HG02759 (cell line): ENCODE data around the gene IL12RB1.
A peak's percentile ranks its signal among the peaks of the same experiment; 100 is the strongest.
"Not testable (repeated sequence)": the region's sequence is repeated elsewhere in the genome, so short reads cannot be mapped to it uniquely, and the experiment has no call there.

Experiments
- ATAC-seq: cut with Tn5 transposase; IDR thresholded peaks from one replicate; pipeline ENCODE4 v1.9.1; 2021; ENCODE audit warnings: mild to moderate bottlenecking, moderate library complexity; ENCODE audit not compliant: unreplicated experiment

The IL12RB1 gene

DNA sequence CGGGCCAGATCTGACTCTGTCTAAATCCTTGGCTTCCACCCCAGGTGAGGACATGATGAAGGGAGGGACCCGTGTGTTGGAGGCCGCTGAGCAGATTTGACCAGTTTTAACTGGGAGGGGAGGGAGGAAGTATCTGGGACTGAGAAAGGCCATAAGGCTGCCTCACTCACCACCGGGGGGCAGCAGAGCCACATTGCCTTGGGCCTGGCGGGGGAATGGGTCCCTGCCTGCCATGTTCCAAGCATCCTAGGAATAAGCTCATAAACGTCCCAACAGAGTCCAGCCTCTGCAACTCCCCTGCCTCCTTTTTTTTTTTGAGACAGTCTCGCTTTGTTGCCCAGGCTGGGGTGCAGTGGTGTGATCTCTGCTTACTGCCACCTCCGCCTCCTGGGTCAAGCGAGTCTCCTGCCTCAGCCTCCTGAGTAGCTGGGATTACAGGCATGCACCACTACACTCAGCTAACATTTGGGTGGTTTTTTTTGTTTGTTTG lies 26.3 kb upstream of the IL12RB1 start:
- no peak for ATAC-seq

DNA sequence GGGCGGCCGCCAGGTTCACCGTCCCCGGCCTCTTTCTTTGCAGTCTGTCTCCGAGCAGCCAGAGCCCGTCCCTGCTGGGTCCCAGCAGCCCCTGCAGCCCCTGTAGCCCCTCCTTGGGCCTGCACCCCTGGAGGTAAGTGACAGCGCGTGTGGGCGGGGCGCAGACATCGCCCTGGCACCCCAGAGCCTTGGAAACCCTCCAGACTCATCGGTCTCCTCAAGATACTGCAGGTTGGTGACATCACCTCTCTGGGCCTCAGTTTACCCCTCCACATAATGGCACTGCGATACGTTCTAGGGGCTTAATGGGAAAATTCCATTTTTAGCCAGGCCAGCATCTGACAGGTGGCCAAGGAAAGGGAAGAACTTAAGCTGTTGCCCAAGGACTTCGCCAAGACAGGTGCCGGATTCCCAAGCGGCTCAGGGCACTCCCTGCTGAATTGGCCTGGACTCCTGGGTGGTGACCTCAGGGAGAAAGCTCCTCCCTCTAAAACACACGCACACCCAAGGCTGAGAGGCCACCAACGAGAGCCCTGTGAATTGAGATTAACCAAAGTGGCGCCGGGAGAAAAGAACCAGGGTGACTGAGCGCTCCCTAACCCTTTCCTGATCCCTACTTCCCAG lies 24.0 kb upstream of the IL12RB1 start:
- no peak for ATAC-seq

DNA sequence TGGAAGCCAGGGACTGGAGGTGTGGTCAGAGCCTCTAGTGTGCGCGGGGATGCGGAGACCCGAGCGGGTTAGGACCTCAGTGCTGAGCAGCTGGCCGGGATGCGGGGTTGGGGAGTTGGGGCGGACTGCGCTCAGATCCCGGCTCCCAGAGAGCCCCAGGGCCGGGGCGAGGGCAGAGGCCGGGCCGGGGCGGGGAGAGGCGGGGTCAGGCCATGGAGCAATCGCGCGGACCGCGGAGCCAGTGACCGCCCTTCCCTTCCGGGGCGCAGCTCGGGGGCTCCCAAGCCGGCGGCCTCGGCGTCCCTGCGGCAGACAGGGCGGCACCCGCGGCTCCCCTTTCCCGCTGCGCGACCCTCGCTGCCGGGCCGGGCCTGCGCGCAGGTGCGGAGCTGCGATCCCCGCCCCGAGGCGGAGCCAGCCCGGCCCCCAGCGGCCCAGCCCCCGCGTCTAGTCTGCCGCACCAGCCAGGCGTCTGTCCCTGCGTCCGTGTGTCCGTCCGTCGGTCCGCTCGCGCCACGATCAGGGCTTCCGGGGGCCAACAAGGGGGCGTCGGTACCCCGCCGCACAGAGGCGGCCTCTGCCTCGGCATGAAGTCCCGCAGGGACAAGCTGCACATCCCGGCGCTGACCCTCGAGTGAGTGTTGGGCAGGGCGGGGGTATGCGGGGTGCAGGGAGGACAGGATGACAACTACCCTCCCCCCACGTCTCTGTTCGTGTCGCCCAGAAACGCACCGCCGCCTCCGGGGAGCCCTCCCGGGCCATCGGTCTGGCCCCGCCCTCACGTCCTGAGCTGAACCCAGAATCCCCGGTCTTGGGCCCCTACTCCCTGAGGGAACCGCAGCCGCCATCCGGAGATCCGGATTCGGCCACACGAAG lies 23.2 kb upstream of the IL12RB1 start:
- ATAC-seq, result peak; percentile 46

DNA sequence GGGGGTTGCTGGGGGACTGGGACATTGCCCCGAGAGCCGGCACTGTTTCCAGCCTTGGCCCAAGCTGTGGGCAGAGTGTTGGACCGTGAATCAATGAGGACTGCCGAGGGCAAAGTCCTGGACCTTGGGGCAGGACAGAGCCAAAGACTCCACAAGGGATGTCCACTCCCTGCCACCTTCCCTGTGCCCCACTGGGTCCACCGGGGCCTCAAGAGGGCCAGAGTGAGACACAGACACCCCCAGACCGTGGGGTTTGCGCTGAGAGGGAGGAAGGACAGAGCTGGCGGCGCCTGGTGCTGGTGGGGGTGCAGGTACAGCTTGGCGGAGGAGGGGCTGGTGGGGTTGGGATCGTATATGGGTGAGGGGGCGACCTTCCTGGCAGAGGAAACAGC lies 22.6 kb upstream of the IL12RB1 start:
- ATAC-seq, result no peak

DNA sequence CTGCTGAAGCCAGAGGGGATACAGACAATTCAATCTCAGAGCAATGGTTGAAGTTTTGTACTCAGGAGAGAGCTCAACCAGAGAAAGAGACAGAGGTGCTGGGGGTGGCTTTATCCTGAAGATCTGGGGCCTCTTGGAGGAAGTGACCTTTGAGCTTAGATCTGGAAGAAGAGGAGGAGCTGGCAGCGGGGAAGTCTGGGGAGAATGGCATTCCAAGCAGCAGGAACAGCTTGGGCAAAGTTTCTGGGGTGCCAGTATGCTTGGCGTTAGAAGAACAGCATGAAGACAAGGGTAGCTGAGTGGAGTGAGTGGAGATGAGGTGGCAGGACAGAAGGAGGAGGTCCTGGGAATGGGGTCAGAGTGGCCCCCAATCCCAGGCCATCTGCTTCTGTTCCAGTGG lies 22.2 kb upstream of the IL12RB1 start:
- no peak for ATAC-seq

DNA sequence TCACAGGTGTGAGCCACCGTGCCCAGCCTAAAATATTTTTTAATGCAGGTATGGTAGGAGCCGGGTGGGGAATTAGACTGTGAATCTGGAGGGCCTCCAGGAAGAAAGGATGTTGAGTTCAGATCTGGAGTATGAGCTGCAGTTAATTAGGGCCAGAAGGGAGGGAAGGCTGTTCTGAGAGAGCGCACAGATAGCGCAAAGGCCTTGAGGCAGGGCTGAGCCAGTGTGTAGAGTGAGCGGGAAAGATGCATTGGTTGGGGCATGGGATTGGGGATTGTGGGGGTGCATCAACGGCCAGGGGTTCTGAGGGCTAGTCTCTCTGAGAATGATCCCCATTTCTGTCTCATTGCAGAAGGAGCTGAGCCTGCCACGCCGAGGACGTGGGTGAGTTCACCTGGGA lies 20.5 kb upstream of the IL12RB1 start:
- no peak for ATAC-seq

DNA sequence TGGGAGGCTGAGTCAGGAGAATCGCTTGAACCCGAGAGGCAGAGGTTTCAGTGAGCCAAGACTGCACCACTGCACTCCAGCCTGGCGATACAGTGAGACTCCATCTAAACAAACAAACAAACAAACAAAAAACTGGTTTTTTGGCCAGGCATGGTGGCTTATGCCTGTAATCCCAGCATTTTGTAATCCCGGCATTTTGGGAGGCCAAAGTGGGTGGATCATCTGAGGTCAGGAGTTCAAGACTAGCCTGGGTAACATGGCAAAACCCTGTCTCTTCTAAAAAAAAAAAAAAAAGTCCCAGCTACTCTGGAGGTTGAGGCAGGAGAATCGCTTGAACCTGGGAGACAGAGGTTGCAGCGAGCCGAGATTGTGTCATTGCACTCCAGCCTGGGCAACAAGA lies 18.5 kb upstream of the IL12RB1 start:
- ATAC-seq, result not testable (repeated sequence)

DNA sequence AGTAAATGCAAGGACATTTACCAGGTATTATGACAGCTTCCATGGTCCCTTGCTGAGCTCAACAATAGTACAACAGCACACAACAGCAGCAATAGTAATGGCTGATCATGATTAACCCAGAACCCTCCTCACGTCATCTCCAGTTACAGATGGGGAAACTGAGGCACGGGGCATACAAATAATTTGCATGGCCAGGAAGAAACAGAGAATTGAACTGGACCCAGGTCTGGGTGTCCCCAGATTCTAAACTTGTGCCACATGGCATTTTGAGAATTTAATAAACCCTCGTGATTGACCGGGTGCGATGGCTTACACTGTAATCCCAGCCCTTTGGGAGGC lies 18.0 kb upstream of the IL12RB1 start:
- ATAC-seq, result no peak

DNA sequence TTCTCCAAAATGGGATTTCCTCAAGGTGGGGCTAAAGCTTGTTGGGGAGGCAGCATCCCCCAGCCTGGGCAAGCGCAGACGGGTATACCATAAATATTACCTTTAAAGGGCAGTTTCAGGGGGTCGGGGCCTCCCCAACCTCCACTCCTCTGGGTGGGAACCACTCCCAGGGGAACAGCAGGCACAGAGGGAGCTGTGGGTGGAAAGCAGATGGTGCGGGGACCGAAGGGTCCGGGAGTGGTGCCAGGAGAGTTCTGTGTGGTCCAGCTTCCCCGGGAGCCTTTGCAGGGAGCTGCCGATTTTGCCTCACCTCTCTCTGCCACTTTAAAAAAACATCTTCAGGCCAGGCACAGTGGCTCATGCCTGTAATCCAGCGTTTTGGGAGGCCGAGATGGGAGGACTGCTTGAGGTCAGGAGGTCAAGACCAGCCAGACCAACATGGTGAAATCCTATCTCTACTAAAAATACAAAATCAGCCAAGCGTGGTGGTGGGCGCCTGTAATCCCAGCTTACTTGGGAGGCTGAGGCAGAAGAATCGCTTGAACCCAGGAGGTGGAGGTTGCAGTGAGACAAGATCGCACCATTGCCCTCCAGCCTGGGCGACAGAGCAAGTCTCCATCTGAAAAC lies 16.3 kb upstream of the IL12RB1 start:
- ATAC-seq, result no peak

DNA sequence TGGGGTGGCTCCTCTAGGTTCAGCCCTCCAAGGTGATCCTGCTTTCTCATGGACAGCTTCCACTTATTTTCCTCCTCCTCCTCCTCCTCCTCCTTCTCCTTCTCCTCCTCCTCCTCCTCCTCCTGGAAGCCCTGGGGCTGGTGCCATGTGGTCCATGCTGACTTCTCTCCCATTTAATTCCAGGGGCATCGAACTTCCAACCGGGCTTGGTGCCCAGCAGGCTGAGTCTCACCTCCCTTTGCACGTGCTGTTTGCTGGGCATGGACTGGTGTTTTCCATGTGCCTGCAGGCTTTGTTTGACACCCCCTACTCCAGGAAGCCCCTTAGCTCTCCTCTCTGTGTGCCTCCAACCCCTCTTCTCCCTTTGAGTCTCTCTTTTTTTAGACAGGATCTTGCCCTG lies 14.5 kb upstream of the IL12RB1 start:
- ATAC-seq, result no peak

DNA sequence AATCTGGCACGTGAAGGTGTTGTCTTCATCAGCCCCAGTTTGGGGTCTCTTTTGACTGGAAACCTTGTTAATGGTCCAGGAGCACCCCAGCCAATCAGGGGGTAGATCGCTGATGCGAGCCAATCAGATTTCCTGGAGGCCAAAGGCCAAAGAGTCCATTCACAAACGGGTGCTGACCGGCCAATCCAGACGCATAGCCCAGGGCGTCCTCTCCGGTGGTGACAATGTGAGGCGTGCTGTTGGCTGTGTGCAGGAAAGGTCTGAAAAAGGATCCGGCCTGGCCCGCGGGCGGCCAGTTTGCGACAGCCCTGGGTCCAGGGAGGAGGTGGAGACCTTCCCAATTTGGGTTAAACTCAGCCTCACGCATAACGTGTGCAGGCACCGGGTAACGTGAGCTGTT lies 14.0 kb upstream of the IL12RB1 start:
- no peak for ATAC-seq

DNA sequence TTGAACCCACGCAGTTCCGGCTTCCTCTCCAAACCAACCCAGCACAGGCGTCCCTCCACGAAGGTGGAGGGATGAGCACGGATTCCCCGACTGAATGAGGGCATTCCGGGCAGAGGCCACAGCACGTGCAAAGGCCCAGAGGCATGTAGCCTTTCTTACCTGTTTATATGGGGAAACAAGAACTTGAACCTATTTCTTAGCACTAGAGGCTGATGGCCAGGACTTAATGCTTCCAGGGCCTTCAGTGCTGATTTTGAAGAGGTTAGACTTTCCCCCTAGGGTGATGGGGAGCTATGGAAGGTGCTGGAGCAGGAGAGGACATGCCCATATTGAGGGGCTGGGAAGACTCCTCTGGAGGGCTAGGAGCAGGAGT lies 12.9 kb upstream of the IL12RB1 start:
- peak; percentile 4 for ATAC-seq

DNA sequence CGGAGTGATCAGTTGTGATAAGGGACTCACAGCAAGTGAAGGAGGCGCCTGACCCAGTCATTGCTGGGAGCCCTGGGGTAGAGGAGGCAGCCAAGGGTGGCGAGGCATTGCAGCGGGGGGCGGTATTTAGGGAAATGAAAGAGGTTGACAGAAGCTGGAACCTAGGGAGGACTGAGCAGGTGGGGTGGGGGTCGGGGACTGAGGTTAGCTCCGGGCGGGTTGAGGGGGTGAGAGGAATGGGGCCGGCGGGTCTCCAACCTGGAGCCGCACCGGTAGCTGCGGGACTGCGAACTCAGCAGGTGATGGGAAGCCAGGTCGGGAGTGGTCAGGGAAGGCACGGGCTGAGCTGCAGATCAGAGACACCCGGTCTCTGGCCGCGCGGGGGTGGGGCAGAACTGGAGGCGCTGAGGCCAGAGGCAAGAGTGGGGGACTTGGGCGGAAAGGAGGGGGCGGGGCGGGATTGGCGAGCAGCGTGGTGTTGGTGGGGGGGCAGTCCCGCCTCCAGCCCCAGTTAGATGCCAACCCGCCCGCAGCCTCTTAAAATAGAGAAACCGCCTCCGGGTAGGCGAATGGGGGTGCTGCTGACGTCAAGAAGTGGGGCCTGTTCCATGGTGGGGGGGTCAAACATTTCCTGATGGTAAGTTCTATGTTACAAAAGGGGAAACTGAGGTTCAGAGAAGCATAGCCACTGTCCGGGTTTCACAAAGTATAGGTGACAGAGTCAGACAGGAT lies 12.3 kb upstream of the IL12RB1 start:
- ATAC-seq, result peak; percentile 75

DNA sequence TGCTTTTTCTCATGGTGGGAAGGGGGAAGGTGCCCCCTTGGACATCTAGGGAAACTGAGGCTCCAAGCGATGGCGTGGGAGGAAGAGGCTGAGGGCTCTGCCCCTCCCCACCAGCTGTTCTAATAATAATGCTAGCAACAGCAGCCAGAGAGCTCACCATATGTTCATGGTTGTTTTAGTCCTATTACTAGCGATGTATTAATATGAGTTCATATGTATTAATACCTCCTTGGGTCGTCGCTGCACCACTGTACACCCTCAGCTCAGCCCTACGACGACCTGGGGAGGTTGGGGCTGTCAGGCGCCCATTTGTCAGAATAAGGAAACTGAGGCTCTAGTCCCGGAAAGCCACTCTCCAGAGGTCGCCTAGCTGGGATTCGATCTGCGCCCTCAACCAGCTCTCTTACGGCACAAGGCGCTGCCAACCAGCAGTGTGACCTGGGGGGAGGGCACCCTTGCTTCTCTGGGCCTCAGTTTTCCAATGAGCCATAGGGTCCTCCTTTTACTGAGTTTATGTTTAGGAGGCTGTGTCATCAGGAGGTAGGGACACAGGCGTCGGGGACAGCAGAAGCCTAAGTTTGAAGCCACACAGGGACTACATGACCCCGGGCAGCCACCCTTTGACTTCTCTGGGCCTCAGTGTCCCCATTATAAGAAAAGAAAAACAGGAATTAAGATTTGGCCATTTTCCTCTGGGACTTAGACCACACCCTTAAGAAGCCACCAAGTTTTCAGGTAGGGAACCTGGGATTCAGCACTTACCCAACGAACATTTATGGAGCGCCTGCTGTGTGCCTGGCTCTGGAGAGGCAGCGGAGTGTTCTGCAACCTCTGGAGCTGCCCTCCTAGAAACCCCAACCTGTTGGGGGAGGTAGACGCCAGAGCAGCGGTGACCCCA lies 11.5 kb upstream of the IL12RB1 start:
- peak; percentile 1 for ATAC-seq

DNA sequence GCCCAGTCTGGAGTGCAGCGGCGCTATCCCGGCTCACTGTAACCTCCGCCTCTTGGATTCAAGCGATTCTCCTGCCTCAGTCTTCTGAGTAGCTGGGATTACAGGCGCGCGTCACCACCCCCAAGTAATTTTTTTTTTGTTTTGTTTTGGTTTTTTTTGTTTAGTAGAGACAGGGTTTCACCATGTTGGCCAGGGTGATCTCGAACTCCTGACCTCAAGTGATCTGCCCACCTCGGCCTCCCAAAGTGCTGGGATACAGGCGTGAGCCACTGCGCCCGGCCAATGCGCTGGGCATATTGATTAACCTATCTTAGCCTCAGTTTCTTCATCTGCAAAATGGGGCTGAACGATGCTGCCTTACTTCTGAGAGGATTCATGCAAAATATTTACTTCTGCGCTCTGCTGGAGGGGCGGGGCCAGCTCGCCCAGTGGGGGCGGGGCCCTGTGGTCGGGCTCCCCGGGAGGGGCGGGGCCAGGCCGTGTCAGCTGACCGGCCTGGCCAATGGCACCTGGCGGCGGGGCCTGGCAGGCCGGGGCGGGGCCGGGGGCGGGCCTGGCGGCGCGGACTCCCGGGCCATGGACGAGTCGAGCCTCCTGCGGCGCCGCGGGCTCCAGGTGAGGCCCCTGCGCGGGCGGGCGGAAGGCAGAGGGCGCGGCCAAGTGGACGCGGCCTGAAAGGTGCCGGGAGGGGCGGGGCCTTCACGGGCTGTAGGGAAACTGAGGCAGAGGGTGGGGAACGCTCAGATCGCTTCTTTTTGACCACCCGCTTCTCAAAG lies 10.7 kb upstream of the IL12RB1 start, which contains the start of gene MAST3:
Gene MAST3, plus strand, starts transcription at position 562 of the 776 bp plus-strand sequence. Its CDS starts 15 bp downstream, at position 577.
- ATAC-seq, result peak; percentile 57

DNA sequence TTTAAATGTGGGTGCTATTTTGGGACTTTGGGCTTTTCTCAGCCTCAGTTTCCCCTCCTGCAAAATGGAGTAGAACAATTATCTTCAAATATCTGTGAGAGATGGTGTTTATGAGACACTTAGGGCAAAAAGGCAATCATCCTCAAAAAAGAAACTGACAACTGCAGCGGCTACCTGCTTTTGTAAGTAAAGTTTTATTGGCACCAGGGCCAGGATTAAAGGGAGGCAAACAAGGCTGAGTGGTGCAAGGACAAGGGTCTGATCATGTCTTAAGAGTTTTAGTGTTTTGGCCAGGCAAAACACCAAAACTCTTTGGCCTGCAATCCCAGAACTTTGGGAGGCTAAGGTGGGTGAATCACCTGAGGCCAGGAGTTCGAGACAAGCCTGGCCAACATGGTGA lies 9.5 kb upstream of the IL12RB1 start:
- no peak for ATAC-seq

DNA sequence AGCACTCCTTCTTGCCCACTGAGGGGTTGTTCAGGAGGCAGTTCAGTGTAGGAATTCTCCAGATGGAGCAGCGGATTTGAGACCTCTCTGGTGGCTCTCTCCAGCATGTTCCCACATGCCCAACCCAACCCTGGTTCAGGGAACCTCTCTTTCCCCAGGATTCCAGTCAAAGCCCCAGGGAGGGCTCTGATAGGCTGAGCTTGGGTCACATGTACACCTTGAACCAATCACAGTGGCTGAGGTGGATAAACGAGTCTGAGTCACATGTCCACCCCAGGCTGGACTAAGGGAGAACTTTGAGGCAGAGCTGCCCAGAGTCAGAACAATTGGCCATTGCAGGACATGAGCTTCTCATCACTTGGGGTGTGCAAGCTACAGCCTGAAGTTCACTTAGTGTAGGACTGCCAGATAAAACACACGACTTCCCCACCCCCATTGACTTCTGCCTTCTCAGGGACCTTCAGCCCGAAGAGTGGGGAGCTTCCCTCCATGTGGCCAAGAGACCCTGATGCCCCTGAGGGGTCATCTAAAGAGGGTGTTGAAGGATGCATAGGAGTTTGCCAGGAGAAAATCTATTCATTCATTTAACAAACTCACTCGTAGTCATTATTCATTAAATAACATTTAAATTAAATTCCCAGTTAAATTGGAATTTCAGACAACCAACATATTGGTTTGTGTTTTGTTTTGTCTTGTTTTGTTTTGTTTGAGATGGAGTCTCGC lies 6.9 kb upstream of the IL12RB1 start:
- no peak for ATAC-seq

DNA sequence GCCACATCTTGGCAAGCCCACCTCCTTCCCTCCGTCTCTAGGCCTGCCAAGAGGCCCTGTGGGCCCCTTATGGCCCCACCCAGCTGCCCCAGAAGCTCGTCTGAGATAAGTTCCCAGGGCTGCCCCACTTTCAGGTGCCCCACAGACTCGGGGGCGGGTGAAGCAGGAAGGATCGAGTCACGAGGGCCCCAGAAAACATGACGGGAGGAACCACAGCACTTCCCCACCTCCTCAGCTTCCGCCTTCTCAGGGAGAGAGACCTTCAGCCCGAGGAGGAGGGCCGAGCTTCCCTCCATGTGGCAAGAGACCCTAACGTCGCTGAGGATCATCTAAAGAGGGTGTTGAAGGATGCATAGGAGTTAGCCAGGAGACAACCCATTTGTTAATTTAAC lies 4.5 kb upstream of the IL12RB1 start:
- peak; percentile 44 for ATAC-seq
